Sigmoid colon (tissue), 3 donors: ENCODE data around the gene DNAH7.

Experiments
- POLR2A ChIP-seq, 2 donors: fragments of 450-650 bp; IDR thresholded peaks; one replicate each; pipeline ENCODE4 v1.6.1; 2016; ENCODE audit warnings: antibody characterized with exemption in 2 of 2, mild to moderate bottlenecking in 2 of 2, moderate library complexity in 2 of 2
- TF ChIP-seq, protein P1 (sequence below), 4 experiments: fragments of 450-650 bp in 3 of 4; fragments of 200-600 bp in 1 of 4; IDR thresholded peaks; one replicate each; pipeline ENCODE4 v1.5.1; 2016 to 2019; ENCODE audit warnings: antibody characterized with exemption in 4 of 4, mild to moderate bottlenecking in 3 of 4, moderate library complexity in 2 of 4

DNA sequence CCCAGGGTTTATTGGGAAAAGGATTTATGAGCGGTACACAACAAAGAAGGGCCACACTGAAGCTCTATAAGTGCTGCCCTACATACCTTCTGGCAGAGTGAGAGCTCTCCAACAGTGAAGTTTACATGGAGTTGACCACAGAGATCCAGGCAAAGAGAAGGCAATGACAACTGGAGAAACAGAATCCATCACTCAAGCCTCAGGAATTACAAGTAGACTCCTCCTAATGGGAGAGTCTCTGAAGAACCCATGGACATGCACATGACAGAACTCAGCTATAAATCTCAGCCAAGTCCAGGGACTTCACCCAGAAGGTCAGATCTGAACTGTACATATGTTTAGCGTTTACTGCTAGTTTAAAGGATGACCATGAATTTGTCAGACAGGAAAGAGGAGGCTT, 164.7 kb downstream of the DNAH7 start:
- TF ChIP-seq, protein P1, sequence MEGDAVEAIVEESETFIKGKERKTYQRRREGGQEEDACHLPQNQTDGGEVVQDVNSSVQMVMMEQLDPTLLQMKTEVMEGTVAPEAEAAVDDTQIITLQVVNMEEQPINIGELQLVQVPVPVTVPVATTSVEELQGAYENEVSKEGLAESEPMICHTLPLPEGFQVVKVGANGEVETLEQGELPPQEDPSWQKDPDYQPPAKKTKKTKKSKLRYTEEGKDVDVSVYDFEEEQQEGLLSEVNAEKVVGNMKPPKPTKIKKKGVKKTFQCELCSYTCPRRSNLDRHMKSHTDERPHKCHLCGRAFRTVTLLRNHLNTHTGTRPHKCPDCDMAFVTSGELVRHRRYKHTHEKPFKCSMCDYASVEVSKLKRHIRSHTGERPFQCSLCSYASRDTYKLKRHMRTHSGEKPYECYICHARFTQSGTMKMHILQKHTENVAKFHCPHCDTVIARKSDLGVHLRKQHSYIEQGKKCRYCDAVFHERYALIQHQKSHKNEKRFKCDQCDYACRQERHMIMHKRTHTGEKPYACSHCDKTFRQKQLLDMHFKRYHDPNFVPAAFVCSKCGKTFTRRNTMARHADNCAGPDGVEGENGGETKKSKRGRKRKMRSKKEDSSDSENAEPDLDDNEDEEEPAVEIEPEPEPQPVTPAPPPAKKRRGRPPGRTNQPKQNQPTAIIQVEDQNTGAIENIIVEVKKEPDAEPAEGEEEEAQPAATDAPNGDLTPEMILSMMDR (IDR thresholded peaks at IDR 0.05): no peak
- no peak for TF ChIP-seq POLR2A (IDR thresholded peaks at IDR 0.05)
